OCI-LY7 (cell line): ENCODE measurements around the gene MYH10. TPM values are rescaled to one million over a fixed set of nuclear protein-coding genes. Genes with fewer than 3 reads are reported as not detected.

ENCODE experiments used
- BruUV-seq: library from RNA; stranded (reverse); fragments of 400-500 nt; replicated peaks from 2 replicates; lab custom pipeline; 2021; lab: Mats Ljungman, UMichigan
- CTCF ChIA-PET: fragments of 300-600 bp; sonication (Branson Sonifier 250); formaldehyde crosslinking; loops from one replicate; lab custom pipeline; 2022; ENCODE audit warnings: antibody characterized with exemption; ENCODE audit not compliant: unreplicated experiment; lab: Charles Lee
- POLR2A ChIA-PET: fragments of 300-600 bp; sonication (Branson Sonifier 250); formaldehyde crosslinking; loops from one replicate; lab custom pipeline; 2022; ENCODE audit warnings: antibody characterized with exemption; lab: Charles Lee
- DNase-seq: peaks from one replicate; pipeline ENCODE4 v3.0.0-alpha.2; 2015; ENCODE audit warnings: low spot score
- H2AFZ ChIP-seq: fragments of 200-600 bp; sonication (generic), shearing (Covaris generic); 2 replicates; pipeline ENCODE4 v1.6.1; 2014; ENCODE audit warnings: mild to moderate bottlenecking, antibody characterized with exemption, low read length, moderate library complexity
- H3K27ac ChIP-seq: fragments of 200-600 bp; sonication (generic); 2 replicates; pipeline ENCODE4 v1.5.1; 2014; ENCODE audit warnings: mixed run types, low read depth, mild to moderate bottlenecking, moderate library complexity, low read length, inconsistent platforms; ENCODE audit not compliant: poor library complexity, severe bottlenecking
- H3K36me3 ChIP-seq: fragments of 200-600 bp; sonication (generic); 2 replicates; pipeline ENCODE4 v1.6.1; 2014; ENCODE audit warnings: mild to moderate bottlenecking, antibody characterized with exemption, low read length, moderate library complexity, mixed read lengths; ENCODE audit not compliant: insufficient read depth
- H3K4me1 ChIP-seq: fragments of 200-600 bp; sonication (generic); 2 replicates; pipeline ENCODE4 v1.5.1; 2014; ENCODE audit warnings: mild to moderate bottlenecking, low read length; ENCODE audit not compliant: insufficient read depth, poor library complexity, severe bottlenecking
- H3K4me2 ChIP-seq: fragments of 200-600 bp; sonication (generic); 2 replicates; pipeline ENCODE4 v1.6.1; 2014; ENCODE audit warnings: mild to moderate bottlenecking, low read length
- H3K4me3 ChIP-seq: fragments of 200-600 bp; sonication (generic); 2 replicates; pipeline ENCODE4 v1.5.1; 2014; ENCODE audit warnings: mild to moderate bottlenecking, low read depth, low read length; ENCODE audit not compliant: poor library complexity, severe bottlenecking
- H3K79me2 ChIP-seq: fragments of 200-600 bp; sonication (generic); 2 replicates; pipeline ENCODE4 v1.6.1; 2016; ENCODE audit warnings: low read depth, mild to moderate bottlenecking, low read length, moderate library complexity, mixed read lengths; ENCODE audit not compliant: insufficient read depth
- H3K9me2 ChIP-seq: fragments of 200-600 bp; sonication (generic); 2 replicates; pipeline ENCODE4 v1.6.1; 2016; ENCODE audit warnings: mild to moderate bottlenecking, low read length, mixed read lengths; ENCODE audit not compliant: insufficient read depth
- H3K9me3 ChIP-seq: fragments of 200-600 bp; sonication (generic); 2 replicates; pipeline ENCODE4 v1.6.1; 2014; ENCODE audit warnings: mild to moderate bottlenecking, mixed run types, low read length, mixed read lengths
- H4K20me1 ChIP-seq: fragments of 200-600 bp; sonication (generic); 2 replicates; pipeline ENCODE4 v1.6.1; 2014; ENCODE audit warnings: mild to moderate bottlenecking, antibody characterized with exemption, low read length, moderate library complexity, mixed read lengths; ENCODE audit not compliant: insufficient read depth
- EZH2phosphoT487 ChIP-seq: fragments of 200-600 bp; sonication (generic); IDR thresholded peaks from 2 replicates; pipeline ENCODE4 v1.6.1; 2018; ENCODE audit warnings: low read depth, borderline replicate concordance, mild to moderate bottlenecking, mixed run types, antibody characterized with exemption, low read length, moderate library complexity, mixed read lengths
- intact Hi-C: fragments of 100-400 bp; cut with micrococcal nuclease; formaldehyde crosslinking; loops from one replicate; pipeline ENCODE4 v1.10.0; 2022; ENCODE audit not compliant: unreplicated experiment
- total RNA-seq, 2 experiments: library from RNA; depleted of rRNA in 1 of 2; stranded (reverse); fragments of >200 nt in 1 of 2; shearing (Covaris generic) in 1 of 2; gene quantifications; 2 replicates each; pipeline ENCODE4 v1.2.3, GENCODE V29; 2014 to 2022
- TF ChIP-seq, protein P1 (sequence below): fragments of 200-600 bp; sonication (generic); conservative IDR thresholded peaks from 2 replicates; pipeline ENCODE4 v1.5.1; 2014; ENCODE audit warnings: mild to moderate bottlenecking, antibody characterized with exemption, low read length, moderate library complexity, mixed read lengths

MYH10 gene
- total RNA-seq, 2 experiments from 2014 or later = 41.9 to 60.4 TPM

DNA sequence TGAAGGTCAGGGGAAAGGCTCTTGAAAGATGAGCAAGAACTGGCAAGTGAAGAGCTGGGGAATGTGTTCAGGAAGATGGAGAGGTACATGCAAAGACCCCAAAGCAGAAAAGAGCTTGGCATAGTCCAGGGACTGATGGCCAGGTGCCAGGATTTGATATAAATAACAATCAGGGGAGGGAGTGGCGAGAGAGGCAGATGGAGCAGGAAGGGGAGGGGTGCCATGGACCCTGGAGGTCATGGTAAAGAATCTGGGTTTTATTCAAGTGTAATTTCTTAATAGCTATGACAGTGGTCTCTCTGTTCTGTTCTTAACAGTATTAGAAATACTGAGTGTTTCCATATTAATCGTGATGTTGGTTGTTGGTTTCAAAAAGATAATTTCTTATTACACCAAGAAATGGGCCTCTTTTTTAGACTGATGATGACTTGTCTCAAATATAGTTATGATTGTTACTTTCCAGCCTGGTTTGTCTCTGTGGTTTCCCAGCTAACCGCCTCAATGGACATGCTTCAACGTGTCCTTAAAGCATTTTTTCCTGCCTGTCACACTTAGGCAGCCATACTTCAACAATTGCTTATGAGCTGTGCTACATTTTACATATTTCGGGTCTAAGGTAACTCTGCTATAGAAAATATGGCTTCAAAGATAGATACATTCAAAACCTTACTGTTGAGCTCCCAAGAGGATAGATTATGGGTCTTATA, 49.4 kb downstream of the MYH10 start:
- Histone ChIP-seq H3K79me2 (no peaks in the 10 kb centered on the region), H3K9me2 (no peaks in the 10 kb centered on the region), H3K36me3 (no peaks in the 10 kb centered on the region), H3K4me1 (no peaks in the 10 kb centered on the region), H4K20me1 (no peaks in the 10 kb centered on the region), H3K9me3 (no peaks in the 10 kb centered on the region), H3K4me3 (no peak overlapping the region), H3K27ac (no peak overlapping the region), H3K4me2 (no peak overlapping the region), H2AFZ (no peak overlapping the region)
- intact Hi-C loops = no loop called here
- no TSS peak for BruUV-seq
- POLR2A ChIA-PET = interaction anchor here (1.2 kb wide), 2 partner anchors 22 to 34 kb away, joined by 3 read pairs; no protein-coding TSS in a partner anchor
- CTCF ChIA-PET = no interaction called here
- no peak for DNase-seq
- TF ChIP-seq, protein P1, sequence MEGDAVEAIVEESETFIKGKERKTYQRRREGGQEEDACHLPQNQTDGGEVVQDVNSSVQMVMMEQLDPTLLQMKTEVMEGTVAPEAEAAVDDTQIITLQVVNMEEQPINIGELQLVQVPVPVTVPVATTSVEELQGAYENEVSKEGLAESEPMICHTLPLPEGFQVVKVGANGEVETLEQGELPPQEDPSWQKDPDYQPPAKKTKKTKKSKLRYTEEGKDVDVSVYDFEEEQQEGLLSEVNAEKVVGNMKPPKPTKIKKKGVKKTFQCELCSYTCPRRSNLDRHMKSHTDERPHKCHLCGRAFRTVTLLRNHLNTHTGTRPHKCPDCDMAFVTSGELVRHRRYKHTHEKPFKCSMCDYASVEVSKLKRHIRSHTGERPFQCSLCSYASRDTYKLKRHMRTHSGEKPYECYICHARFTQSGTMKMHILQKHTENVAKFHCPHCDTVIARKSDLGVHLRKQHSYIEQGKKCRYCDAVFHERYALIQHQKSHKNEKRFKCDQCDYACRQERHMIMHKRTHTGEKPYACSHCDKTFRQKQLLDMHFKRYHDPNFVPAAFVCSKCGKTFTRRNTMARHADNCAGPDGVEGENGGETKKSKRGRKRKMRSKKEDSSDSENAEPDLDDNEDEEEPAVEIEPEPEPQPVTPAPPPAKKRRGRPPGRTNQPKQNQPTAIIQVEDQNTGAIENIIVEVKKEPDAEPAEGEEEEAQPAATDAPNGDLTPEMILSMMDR = no peak
- TF ChIP-seq EZH2phosphoT487 = no peak

DNA sequence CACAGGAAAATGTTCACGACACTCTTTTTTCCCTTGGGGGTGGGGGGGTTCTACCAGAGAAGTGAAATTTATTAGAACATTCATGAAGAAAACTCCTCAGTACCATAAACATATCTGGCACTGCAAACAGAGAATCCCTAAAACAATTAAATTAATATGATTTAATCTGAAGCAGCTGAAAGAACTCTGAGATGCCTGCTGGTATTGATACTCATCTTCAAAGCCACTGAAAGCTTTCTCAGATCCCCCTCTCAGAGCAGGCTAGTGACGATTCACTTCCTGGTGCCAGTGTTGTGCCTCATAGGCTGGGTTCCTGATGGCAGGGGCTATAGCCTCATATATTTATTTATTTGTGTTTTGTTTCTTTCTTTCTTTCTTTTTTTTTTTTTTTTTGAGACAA, 52.7 kb downstream of the MYH10 start:
- no peaks in the 10 kb centered on the region for H3K79me2 ChIP-seq
- POLR2A ChIA-PET = no interaction called here

More for the DNA sequence above, 52.7 kb downstream of the MYH10 start:
- no TSS peak for BruUV-seq
- intact Hi-C loops = no loop called here
- TF ChIP-seq EZH2phosphoT487 = no peak
- TF ChIP-seq, protein P1 = no peak
- peak; percentile 12 for DNase-seq
- no peaks in the 10 kb centered on the region for H3K9me2 ChIP-seq
- no peak overlapping the region for H3K4me2 ChIP-seq
- 0 out of 2 replicates have a peak, but pooled peaks cover 2% of the 10 kb centered on the region for H3K36me3 ChIP-seq
- no peaks in the 10 kb centered on the region for H4K20me1 ChIP-seq
- H3K27ac ChIP-seq = no peak overlapping the region
- H3K9me3 ChIP-seq = no peaks in the 10 kb centered on the region
- H2AFZ ChIP-seq = no peak overlapping the region
- CTCF ChIA-PET = no interaction called here
- H3K4me3 ChIP-seq = no peak overlapping the region
- H3K4me1 ChIP-seq = no peaks in the 10 kb centered on the region
